Fibroblast of lung (primary cell): ENCODE results near the gene LRRFIP1. TPM values are rescaled to one million over a fixed set of nuclear protein-coding genes. Genes with fewer than 3 reads are reported as not detected.

Source experiments
- DNase-seq, 2 donors: peaks; one replicate each; pipeline versions ENCODE4 v3.0.0 to v3.0.0-alpha.2; 2010; ENCODE audit warnings: low read depth in 2 of 2
- H2AFZ ChIP-seq: 2 replicates; pipeline ENCODE4 v1.5.1; 2012; ENCODE audit warnings: low read length, control low read depth, inconsistent platforms
- H3K27ac ChIP-seq: 2 replicates; pipeline ENCODE4 v1.5.1; 2011; ENCODE audit warnings: low read length, control low read depth; ENCODE audit not compliant: insufficient read depth
- H3K27me3 ChIP-seq: 2 replicates; pipeline ENCODE4 v1.5.1; 2011; ENCODE audit warnings: mild to moderate bottlenecking, low read length; ENCODE audit not compliant: control insufficient read depth, insufficient read depth
- H3K36me3 ChIP-seq: 2 replicates; pipeline ENCODE4 v1.5.1; 2011; ENCODE audit warnings: low read length; ENCODE audit not compliant: control insufficient read depth, insufficient read depth
- H3K4me1 ChIP-seq: 2 replicates; pipeline ENCODE4 v1.5.1; 2011; ENCODE audit warnings: low read length; ENCODE audit not compliant: control insufficient read depth, insufficient read depth; ENCODE audit errors: extremely low read depth
- H3K4me2 ChIP-seq: 2 replicates; pipeline ENCODE4 v1.5.1; 2011; ENCODE audit warnings: low read length, control low read depth; ENCODE audit not compliant: insufficient read depth; ENCODE audit errors: extremely low read depth
- H3K4me3 ChIP-seq, 4 experiments: fragments of 200-600 bp in 1 of 4; sonication (generic) in 1 of 4; replicated peaks in 1 of 4; 2 replicates each; pipeline ENCODE4 v1.5.1; 2011 to 2016; ENCODE audit warnings: low read length in 4 of 4, low read depth in 3 of 4, mild to moderate bottlenecking in 3 of 4, control low read depth in 2 of 4, inconsistent platforms in 1 of 4, mixed read lengths in 1 of 4; ENCODE audit not compliant: insufficient read depth in 1 of 4; ENCODE audit errors: control extremely low read depth in 1 of 4
- H3K79me2 ChIP-seq: 2 replicates; pipeline ENCODE4 v1.5.1; 2012; ENCODE audit warnings: mild to moderate bottlenecking, low read length, inconsistent platforms; ENCODE audit not compliant: control insufficient read depth, insufficient read depth
- H3K9ac ChIP-seq: 2 replicates; pipeline ENCODE4 v1.5.1; 2011; ENCODE audit warnings: mild to moderate bottlenecking, low read length, control low read depth; ENCODE audit not compliant: insufficient read depth
- H3K9me3 ChIP-seq: 2 replicates; pipeline ENCODE4 v1.5.1; 2012; ENCODE audit warnings: low read depth, low read length; ENCODE audit not compliant: control insufficient read depth, insufficient read depth
- H4K20me1 ChIP-seq: 2 replicates; pipeline ENCODE4 v1.5.1; 2011; ENCODE audit warnings: low read length; ENCODE audit not compliant: control insufficient read depth, insufficient read depth; ENCODE audit errors: extremely low read depth
- EZH2 ChIP-seq: IDR thresholded peaks from 2 replicates; pipeline ENCODE4 v1.5.1; 2012; ENCODE audit warnings: low read length, control low read depth, mild to moderate bottlenecking; ENCODE audit errors: missing control alignments
- polyA plus RNA-seq, 2 donors: library from polyadenylated mRNA; depleted of rRNA in 1 of 2; stranded (reverse) in 1 of 2; unstranded in 1 of 2; fragments of >200 nt; gene quantifications; 2 replicates each; pipeline ENCODE4 v1.2.1, GENCODE V29; 2011 to 2012; ENCODE audit warnings: missing spikeins in 1 of 2
- total RNA-seq: library from RNA; depleted of rRNA; stranded (reverse); fragments of >200 nt; gene quantifications from 2 replicates; pipeline ENCODE4 v1.2.1, GENCODE V29; 2014
- TF ChIP-seq, protein P1 (sequence below), 2 donors: IDR thresholded peaks in 1 of 2; conservative IDR thresholded peaks in 1 of 2; 1 replicate in 1 of 2; 2 replicates in 1 of 2; pipeline ENCODE4 v1.5.1; 2011 to 2012; ENCODE audit warnings: low read length in 2 of 2, control low read depth in 1 of 2, inconsistent platforms in 1 of 2, low read depth in 1 of 2, mild to moderate bottlenecking in 1 of 2

LRRFIP1 gene
- total and polyA plus RNA-seq, 2 donors (not counting 1 experiment from before 2014, with no cell fraction given) = 58.1 to 113 TPM

DNA sequence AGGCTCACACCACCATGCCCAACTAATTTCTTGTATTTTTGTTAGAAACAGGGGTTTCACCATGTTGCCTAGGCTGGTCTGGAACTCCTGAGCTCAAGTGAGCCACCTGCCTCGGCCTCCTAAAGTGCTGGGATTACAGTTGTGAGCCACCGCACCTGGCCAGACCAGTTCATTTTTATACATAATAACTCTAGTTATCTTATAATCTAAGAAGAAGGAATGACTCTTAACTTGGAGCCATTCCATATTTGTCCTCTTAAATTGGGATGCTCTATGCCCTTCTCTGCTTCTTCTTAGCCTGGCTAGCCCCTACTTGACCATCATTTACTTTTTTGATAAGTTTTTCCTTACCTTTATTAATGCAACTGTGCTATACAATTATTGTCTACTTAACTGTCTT, 174.1 kb downstream of the LRRFIP1 start:
- TF ChIP-seq, protein P1, sequence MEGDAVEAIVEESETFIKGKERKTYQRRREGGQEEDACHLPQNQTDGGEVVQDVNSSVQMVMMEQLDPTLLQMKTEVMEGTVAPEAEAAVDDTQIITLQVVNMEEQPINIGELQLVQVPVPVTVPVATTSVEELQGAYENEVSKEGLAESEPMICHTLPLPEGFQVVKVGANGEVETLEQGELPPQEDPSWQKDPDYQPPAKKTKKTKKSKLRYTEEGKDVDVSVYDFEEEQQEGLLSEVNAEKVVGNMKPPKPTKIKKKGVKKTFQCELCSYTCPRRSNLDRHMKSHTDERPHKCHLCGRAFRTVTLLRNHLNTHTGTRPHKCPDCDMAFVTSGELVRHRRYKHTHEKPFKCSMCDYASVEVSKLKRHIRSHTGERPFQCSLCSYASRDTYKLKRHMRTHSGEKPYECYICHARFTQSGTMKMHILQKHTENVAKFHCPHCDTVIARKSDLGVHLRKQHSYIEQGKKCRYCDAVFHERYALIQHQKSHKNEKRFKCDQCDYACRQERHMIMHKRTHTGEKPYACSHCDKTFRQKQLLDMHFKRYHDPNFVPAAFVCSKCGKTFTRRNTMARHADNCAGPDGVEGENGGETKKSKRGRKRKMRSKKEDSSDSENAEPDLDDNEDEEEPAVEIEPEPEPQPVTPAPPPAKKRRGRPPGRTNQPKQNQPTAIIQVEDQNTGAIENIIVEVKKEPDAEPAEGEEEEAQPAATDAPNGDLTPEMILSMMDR (conservative IDR thresholded peaks at IDR 0.05 in 1 of 2, IDR thresholded peaks at IDR 0.05 in 1 of 2; ENCODE audit: low read depth in 1 of 2, low read length in 2 of 2) = no peak
- no peak for TF ChIP-seq EZH2
- H3K4me3 ChIP-seq = no peak overlapping the region
- H3K27me3 ChIP-seq = no peaks in the 10 kb centered on the region
- H3K9ac ChIP-seq = no peak overlapping the region
- no peak for DNase-seq
- no peaks in the 10 kb centered on the region for H4K20me1 ChIP-seq
- no peaks in the 10 kb centered on the region for H3K36me3 ChIP-seq
- H3K9me3 ChIP-seq = no peaks in the 10 kb centered on the region
- H3K4me1 ChIP-seq = no peaks in the 10 kb centered on the region
- H3K4me2 ChIP-seq = no peak overlapping the region
- H3K27ac ChIP-seq = no peak overlapping the region
- no peaks in the 10 kb centered on the region for H3K79me2 ChIP-seq
- no peak overlapping the region for H2AFZ ChIP-seq

DNA sequence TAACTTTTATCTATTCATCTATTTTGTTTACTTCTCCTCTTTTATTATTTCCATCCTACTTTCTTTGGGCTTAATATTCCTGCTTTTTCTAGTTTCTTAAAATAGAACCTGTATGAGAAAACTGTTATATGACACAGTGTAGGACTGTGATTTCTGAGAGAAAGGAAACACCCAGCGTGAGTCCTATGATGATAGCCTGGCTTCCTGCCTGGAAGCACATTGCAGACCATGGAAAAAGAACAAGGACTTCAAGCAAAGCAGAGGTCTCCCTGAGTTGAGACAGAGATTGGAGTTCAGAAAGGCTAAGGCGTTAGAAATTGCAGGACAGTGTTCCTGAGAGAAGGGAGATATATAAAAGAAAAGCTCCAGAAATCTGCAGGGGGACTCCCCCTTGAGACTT, 178.9 kb downstream of the LRRFIP1 start:
- TF ChIP-seq, protein P1 (conservative IDR thresholded peaks at IDR 0.05 in 1 of 2, IDR thresholded peaks at IDR 0.05 in 1 of 2; ENCODE audit: low read depth in 1 of 2, low read length in 2 of 2) = no peak
- TF ChIP-seq EZH2 = no peak
- Histone ChIP-seq H3K9me3 (no peaks in the 10 kb centered on the region), H3K27me3 (peaks cover 4% of the 10 kb centered on the region), H3K79me2 (no peaks in the 10 kb centered on the region), H3K9ac (no peak overlapping the region), H4K20me1 (no peaks in the 10 kb centered on the region), H3K4me1 (no peaks in the 10 kb centered on the region), H2AFZ (no peak overlapping the region), H3K36me3 (no peaks in the 10 kb centered on the region), H3K27ac (no peak overlapping the region), H3K4me2 (no peak overlapping the region), H3K4me3 (no peak overlapping the region)
- peak; percentile 14 to 37 for DNase-seq

DNA sequence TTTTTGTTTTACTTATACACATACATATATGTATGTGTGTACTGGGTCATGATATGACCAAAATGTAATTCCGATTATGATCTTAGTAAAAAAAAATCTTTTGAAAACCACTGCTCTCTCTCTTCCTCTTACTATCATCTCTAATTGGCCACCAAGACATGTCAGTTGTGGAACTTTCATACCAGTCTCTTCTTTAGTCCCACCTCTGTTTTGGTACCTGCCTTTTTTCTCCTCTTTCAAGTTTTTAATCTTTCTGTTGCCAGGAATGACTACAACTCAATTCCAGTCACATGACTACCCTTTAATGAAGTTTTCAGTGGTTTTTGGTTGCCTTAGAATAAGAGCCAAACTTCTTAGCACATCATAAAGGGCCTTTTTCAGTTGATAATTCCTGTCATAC, 188.2 kb downstream of the LRRFIP1 start:
- Histone ChIP-seq H2AFZ (no peak overlapping the region), H4K20me1 (no peaks in the 10 kb centered on the region), H3K27me3 (peaks cover 4% of the 10 kb centered on the region), H3K4me2 (no peak overlapping the region), H3K79me2 (no peaks in the 10 kb centered on the region), H3K4me3 (no peak overlapping the region), H3K36me3 (no peaks in the 10 kb centered on the region), H3K9ac (no peak overlapping the region), H3K4me1 (no peaks in the 10 kb centered on the region), H3K9me3 (no peaks in the 10 kb centered on the region), H3K27ac (no peak overlapping the region)
- no peak for DNase-seq
- TF ChIP-seq EZH2 = no peak
- TF ChIP-seq, protein P1 (conservative IDR thresholded peaks at IDR 0.05 in 1 of 2, IDR thresholded peaks at IDR 0.05 in 1 of 2; ENCODE audit: low read depth in 1 of 2, low read length in 2 of 2) = no peak
